SK-N-SH (cell line): Measurements from ENCODE around the gene CFAP74. TPM values are rescaled to one million over a fixed set of nuclear protein-coding genes. Genes with fewer than 3 reads are reported as not detected.

Experiments used
- CTCF ChIA-PET: fragments of 300-600, 350-600 bp; formaldehyde crosslinking; extraction: SDS; loops from one replicate; lab custom pipeline; 2021; lab: Yijun Ruan, JAX
- POLR2A ChIA-PET: fragments of 350-600 bp; sonication (Branson Sonifier 250); formaldehyde crosslinking; extraction: SDS; loops from one replicate; lab custom pipeline; 2020; ENCODE audit warnings: antibody characterized with exemption, inconsistent platforms; lab: Yijun Ruan, JAX
- DNase-seq: peaks from one replicate; pipeline ENCODE4 v3.0.0; 2012
- H2AFZ ChIP-seq: fragments of 200-600 bp; sonication (generic); 2 replicates; pipeline ENCODE4 v1.8.1; 2016; ENCODE audit warnings: antibody characterized with exemption, mild to moderate bottlenecking, low read depth
- H3F3A ChIP-seq: fragments of 200-600 bp; sonication (generic); replicated peaks from 2 replicates; pipeline ENCODE3; 2016; ENCODE audit warnings: antibody characterized with exemption, mild to moderate bottlenecking; ENCODE audit not compliant: insufficient read depth
- H3K27ac ChIP-seq, 2 experiments: fragments of 200-500 bp in 1 of 2; fragments of 200-600 bp in 1 of 2; sonication (Bioruptor generic) in 1 of 2; sonication (generic), shearing (Covaris generic) in 1 of 2; 2 replicates each; pipeline versions ENCODE4 v1.5.1 to v1.6.1; 2014 to 2016; ENCODE audit warnings: low read depth in 2 of 2, inconsistent platforms in 1 of 2, low read length in 1 of 2, mild to moderate bottlenecking in 1 of 2, mixed read lengths in 1 of 2
- H3K27me3 ChIP-seq: fragments of 200-600 bp; sonication (generic), shearing (Covaris generic); 2 replicates; pipeline ENCODE4 v1.6.1; 2016; ENCODE audit warnings: mixed run types; ENCODE audit not compliant: insufficient read depth
- H3K36me3 ChIP-seq, 2 experiments: fragments of 200-500 bp in 1 of 2; fragments of 200-600 bp in 1 of 2; sonication (Bioruptor generic) in 1 of 2; sonication (generic) in 1 of 2; replicated peaks in 1 of 2; 2 replicates each; pipeline versions ENCODE3 to v1.5.1; 2014 to 2016; ENCODE audit warnings: low read length in 1 of 2, mild to moderate bottlenecking in 1 of 2; ENCODE audit not compliant: insufficient read depth in 2 of 2, control insufficient read depth in 1 of 2
- H3K4me1 ChIP-seq, 2 experiments: fragments of 200-500 bp in 1 of 2; fragments of 200-600 bp in 1 of 2; sonication (Bioruptor generic) in 1 of 2; sonication (generic), shearing (Covaris generic) in 1 of 2; 2 replicates each; pipeline versions ENCODE4 v1.5.1 to v1.6.1; 2014 to 2016; ENCODE audit warnings: low read depth in 1 of 2, low read length in 1 of 2, mixed run types in 1 of 2; ENCODE audit not compliant: insufficient read depth in 2 of 2, control insufficient read depth in 1 of 2
- H3K4me2 ChIP-seq: fragments of 200-600 bp; sonication (generic), shearing (Covaris generic); 2 replicates; pipeline ENCODE4 v1.6.1; 2017; ENCODE audit warnings: mixed run types
- H3K4me3 ChIP-seq, 2 experiments: fragments of 200-500 bp in 1 of 2; fragments of 200-600 bp in 1 of 2; sonication (Bioruptor generic) in 1 of 2; sonication (generic), shearing (Covaris generic) in 1 of 2; 2 replicates each; pipeline versions ENCODE4 v1.5.1 to v1.8.1; 2014 to 2016; ENCODE audit warnings: low read depth in 2 of 2, inconsistent platforms in 1 of 2, low read length in 1 of 2, mild to moderate bottlenecking in 1 of 2, mixed read lengths in 1 of 2, moderate library complexity in 1 of 2
- H3K79me2 ChIP-seq: fragments of 200-600 bp; sonication (generic); 2 replicates; pipeline ENCODE4 v1.8.1; 2017; ENCODE audit warnings: mild to moderate bottlenecking; ENCODE audit not compliant: insufficient read depth
- H3K9ac ChIP-seq: fragments of 200-600 bp; sonication (generic); 2 replicates; pipeline ENCODE4 v1.6.1; 2017; ENCODE audit warnings: mixed run types
- H3K9me2 ChIP-seq: fragments of 200-600 bp; sonication (generic); 2 replicates; pipeline ENCODE4 v1.6.1; 2017; ENCODE audit warnings: mixed run types
- H3K9me3 ChIP-seq: fragments of 200-600 bp; sonication (generic); 2 replicates; pipeline ENCODE4 v1.6.1; 2017; ENCODE audit warnings: mixed run types, mild to moderate bottlenecking, moderate library complexity
- H4K20me1 ChIP-seq: fragments of 200-600 bp; sonication (generic); 2 replicates; pipeline ENCODE4 v1.6.1; 2017; ENCODE audit warnings: mild to moderate bottlenecking, mixed run types; ENCODE audit not compliant: insufficient read depth
- ELF1 ChIP-seq: IDR thresholded peaks from 2 replicates; pipeline ENCODE4 v1.4.0; 2012
- EP300 ChIP-seq, 2 experiments: IDR thresholded peaks; 2 replicates each; pipeline versions ENCODE4 v1.4.0 to v1.6.1; 2012; ENCODE audit warnings: borderline replicate concordance in 1 of 2, low read depth in 1 of 2, low read length in 1 of 2
- FOXJ3 ChIP-seq: sonication (generic); formaldehyde crosslinking; IDR thresholded peaks from 2 replicates; pipeline ENCODE4 v1.5.1; 2020; ENCODE audit warnings: mild to moderate bottlenecking, missing genetic modification reagents
- FOXM1 ChIP-seq: IDR thresholded peaks from 2 replicates; pipeline ENCODE4 v1.4.0; 2012; ENCODE audit warnings: low read depth, mild to moderate bottlenecking
- GABPA ChIP-seq: IDR thresholded peaks from 2 replicates; pipeline ENCODE4 v1.4.0; 2012; ENCODE audit warnings: low read depth, mild to moderate bottlenecking
- GATA2 ChIP-seq: sonication (generic); formaldehyde crosslinking; IDR thresholded peaks from 2 replicates; pipeline ENCODE4 v1.5.0; 2020; ENCODE audit warnings: mild to moderate bottlenecking, missing genetic modification reagents
- RXRA ChIP-seq: IDR thresholded peaks from 2 replicates; pipeline ENCODE4 v1.4.0; 2012; ENCODE audit warnings: low read depth, mild to moderate bottlenecking, borderline replicate concordance
- SIN3A ChIP-seq: IDR thresholded peaks from 2 replicates; pipeline ENCODE4 v1.6.1; 2012; ENCODE audit warnings: low read depth, mild to moderate bottlenecking, low read length, moderate library complexity, borderline replicate concordance
- WGBS: methylation state at CpG from one replicate; pipeline ENCODE4 v1.1.6; 2017; ENCODE audit warnings: low lambda C conversion rate; 5-methylcytosine and 5-hydroxymethylcytosine counted together
- polyA plus RNA-seq, 3 experiments: library from polyadenylated mRNA; depleted of rRNA; stranded (reverse); fragments of >200 nt; gene quantifications; 2 replicates each; pipeline ENCODE4 v1.2.3, GENCODE V29; 2012
- TF ChIP-seq, protein P1 (sequence below): IDR thresholded peaks from 2 replicates; pipeline ENCODE4 v1.4.0; 2012; ENCODE audit warnings: low read depth, borderline replicate concordance
- TF ChIP-seq, protein P2 (sequence below): IDR thresholded peaks from 2 replicates; pipeline ENCODE4 v1.6.1; 2012; ENCODE audit warnings: mild to moderate bottlenecking, low read depth, low read length, moderate library complexity
- TF ChIP-seq, protein P3 (sequence below): IDR thresholded peaks from 2 replicates; pipeline ENCODE4 v1.4.0; 2012; ENCODE audit warnings: low read depth, borderline replicate concordance
- TF ChIP-seq, protein P4 (sequence below): IDR thresholded peaks from 2 replicates; pipeline ENCODE4; 2012

The CFAP74 gene
- polyA plus RNA-seq, 1 of the 3 experiments (the other 2 are of a cell fraction) = not detected

DNA sequence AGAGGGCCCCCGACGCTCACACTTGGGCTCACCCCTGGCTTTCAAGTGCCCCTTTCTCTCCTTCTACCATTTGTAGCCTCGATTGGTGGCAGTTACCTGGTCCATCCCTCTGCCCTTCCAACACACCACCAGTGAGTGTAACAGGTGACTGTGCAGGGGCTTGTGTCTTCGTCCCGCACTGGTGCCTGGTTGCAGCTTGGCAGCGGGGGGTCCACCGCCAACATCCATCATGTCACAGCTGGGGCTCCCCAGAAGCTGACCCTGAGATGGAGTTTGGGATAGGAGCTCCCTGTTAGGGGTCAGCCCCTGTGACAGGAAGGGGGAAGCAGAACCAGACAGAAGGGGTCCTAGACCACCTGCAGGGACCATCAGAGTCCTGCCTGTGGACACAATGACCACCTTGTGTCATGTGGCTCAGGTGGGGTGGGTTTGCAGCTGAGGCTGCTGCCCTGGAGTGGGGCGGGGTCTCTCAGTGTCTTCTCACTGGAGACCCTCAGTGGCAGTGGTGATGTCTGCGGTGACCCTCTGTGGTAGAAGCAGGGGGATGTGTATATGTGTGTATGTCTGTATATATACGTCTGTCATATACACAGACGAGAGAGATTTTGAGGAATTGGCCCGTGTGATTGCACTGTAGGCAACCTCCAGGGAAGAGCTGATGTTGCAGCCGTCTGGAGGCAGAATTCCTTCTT, 92.1 kb downstream of the CFAP74 start:
- H3F3A ChIP-seq = peaks cover 4% of the 10 kb centered on the region
- WGBS = 86% methylated on average over 11 of the region's 13 CpGs
- no peaks in the 10 kb centered on the region for H4K20me1 ChIP-seq
- ChIA-PET CTCF (interaction anchor here (1.0 to 2.1 kb wide), 4 partner anchors 32 to 135 kb away, joined by 3 to 12 read pairs (median 5); no protein-coding TSS in a partner anchor), POLR2A (no interaction called here)
- H2AFZ ChIP-seq = no peak overlapping the region
- TF ChIP-seq, protein P1, sequence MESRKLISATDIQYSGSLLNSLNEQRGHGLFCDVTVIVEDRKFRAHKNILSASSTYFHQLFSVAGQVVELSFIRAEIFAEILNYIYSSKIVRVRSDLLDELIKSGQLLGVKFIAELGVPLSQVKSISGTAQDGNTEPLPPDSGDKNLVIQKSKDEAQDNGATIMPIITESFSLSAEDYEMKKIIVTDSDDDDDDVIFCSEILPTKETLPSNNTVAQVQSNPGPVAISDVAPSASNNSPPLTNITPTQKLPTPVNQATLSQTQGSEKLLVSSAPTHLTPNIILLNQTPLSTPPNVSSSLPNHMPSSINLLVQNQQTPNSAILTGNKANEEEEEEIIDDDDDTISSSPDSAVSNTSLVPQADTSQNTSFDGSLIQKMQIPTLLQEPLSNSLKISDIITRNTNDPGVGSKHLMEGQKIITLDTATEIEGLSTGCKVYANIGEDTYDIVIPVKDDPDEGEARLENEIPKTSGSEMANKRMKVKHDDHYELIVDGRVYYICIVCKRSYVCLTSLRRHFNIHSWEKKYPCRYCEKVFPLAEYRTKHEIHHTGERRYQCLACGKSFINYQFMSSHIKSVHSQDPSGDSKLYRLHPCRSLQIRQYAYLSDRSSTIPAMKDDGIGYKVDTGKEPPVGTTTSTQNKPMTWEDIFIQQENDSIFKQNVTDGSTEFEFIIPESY = no peak
- TF ChIP-seq GATA2 (CRISPR knock-in tag) (no peak), EP300 (IDR thresholded peaks at IDR 0.05; ENCODE audit: borderline replicate concordance in 1 of 2, low read depth in 1 of 2, low read length in 1 of 2) (no peak), GABPA (no peak)
- TF ChIP-seq, protein P2, sequence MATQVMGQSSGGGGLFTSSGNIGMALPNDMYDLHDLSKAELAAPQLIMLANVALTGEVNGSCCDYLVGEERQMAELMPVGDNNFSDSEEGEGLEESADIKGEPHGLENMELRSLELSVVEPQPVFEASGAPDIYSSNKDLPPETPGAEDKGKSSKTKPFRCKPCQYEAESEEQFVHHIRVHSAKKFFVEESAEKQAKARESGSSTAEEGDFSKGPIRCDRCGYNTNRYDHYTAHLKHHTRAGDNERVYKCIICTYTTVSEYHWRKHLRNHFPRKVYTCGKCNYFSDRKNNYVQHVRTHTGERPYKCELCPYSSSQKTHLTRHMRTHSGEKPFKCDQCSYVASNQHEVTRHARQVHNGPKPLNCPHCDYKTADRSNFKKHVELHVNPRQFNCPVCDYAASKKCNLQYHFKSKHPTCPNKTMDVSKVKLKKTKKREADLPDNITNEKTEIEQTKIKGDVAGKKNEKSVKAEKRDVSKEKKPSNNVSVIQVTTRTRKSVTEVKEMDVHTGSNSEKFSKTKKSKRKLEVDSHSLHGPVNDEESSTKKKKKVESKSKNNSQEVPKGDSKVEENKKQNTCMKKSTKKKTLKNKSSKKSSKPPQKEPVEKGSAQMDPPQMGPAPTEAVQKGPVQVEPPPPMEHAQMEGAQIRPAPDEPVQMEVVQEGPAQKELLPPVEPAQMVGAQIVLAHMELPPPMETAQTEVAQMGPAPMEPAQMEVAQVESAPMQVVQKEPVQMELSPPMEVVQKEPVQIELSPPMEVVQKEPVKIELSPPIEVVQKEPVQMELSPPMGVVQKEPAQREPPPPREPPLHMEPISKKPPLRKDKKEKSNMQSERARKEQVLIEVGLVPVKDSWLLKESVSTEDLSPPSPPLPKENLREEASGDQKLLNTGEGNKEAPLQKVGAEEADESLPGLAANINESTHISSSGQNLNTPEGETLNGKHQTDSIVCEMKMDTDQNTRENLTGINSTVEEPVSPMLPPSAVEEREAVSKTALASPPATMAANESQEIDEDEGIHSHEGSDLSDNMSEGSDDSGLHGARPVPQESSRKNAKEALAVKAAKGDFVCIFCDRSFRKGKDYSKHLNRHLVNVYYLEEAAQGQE = no peak
- TF ChIP-seq, all 33 proteins: peak for 0
- H3K27ac ChIP-seq = no peak overlapping the region
- H3K79me2 ChIP-seq = peaks cover 6% of the 10 kb centered on the region
- H3K4me2 ChIP-seq = no peak overlapping the region
- H3K36me3 ChIP-seq = no peaks in the 10 kb centered on the region
- no peak overlapping the region for H3K9ac ChIP-seq
- H3K9me3 ChIP-seq = no peaks in the 10 kb centered on the region
- no peaks in the 10 kb centered on the region for H3K27me3 ChIP-seq
- no peaks in the 10 kb centered on the region for H3K9me2 ChIP-seq
- DNase-seq = no peak
- H3K4me1 ChIP-seq = peaks cover 0 to 22% of the 10 kb centered on the region in 2 experiments; a peak in 2 of 4 replicates
- no peak overlapping the region for H3K4me3 ChIP-seq

DNA sequence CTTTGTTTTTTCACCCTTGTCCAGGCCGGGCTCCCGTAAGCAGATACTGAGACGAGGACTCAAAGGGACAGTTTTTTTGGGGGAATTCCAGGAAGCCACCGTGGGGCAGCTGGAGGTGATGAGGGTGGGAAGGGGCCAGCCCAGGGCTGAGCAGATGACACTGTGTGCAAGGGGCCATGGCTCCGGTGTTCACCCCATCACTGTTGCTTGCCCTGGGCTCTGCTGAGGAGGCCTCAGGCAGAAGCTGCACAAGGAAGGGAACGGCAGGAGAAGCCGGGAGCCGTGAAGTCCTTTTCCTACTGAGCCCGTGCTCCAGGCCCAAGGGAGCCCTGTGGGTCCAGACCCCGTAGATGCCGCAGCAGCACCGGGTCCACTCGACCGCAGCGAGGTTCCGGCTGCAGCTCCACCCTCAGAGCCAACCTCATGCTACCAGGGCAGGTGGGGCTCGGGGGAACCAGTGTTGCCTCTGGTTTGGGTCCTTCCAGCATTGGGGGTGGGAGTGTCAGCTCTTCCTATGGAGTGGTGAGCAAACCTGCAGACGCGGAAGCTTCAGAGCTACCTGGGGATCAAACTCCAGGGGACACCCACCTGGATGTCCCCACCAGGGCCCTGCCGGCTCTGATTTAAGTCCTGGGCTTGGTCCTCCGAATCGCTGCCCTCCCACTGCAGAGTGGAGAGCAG, 92.8 kb downstream of the CFAP74 start:
- Histone ChIP-seq H2AFZ (no peak overlapping the region), H3K4me3 (no peak overlapping the region), H4K20me1 (no peaks in the 10 kb centered on the region), H3K27me3 (no peaks in the 10 kb centered on the region), H3K4me2 (no peak overlapping the region), H3K9me2 (no peaks in the 10 kb centered on the region), H3K4me1 (peaks cover 0 to 24% of the 10 kb centered on the region in 2 experiments; a peak in 2 of 4 replicates), H3K9ac (no peak overlapping the region), H3K27ac (no peak overlapping the region), H3K79me2 (peaks cover 6% of the 10 kb centered on the region), H3K36me3 (no peaks in the 10 kb centered on the region), H3F3A (peaks cover 8% of the 10 kb centered on the region), H3K9me3 (no peaks in the 10 kb centered on the region)
- WGBS = 89% methylated on average over 5 of the region's 22 CpGs
- POLR2A ChIA-PET = no interaction called here
- no peak for DNase-seq
- CTCF ChIA-PET = interaction anchor here (1.0 to 2.1 kb wide), 3 partner anchors 33 to 136 kb away, joined by 5 to 12 read pairs (median 5); no protein-coding TSS in a partner anchor
- TF ChIP-seq, protein P3, sequence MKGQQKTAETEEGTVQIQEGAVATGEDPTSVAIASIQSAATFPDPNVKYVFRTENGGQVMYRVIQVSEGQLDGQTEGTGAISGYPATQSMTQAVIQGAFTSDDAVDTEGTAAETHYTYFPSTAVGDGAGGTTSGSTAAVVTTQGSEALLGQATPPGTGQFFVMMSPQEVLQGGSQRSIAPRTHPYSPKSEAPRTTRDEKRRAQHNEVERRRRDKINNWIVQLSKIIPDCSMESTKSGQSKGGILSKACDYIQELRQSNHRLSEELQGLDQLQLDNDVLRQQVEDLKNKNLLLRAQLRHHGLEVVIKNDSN = no peak
- TF ChIP-seq, protein P2 = no peak
- TF ChIP-seq FOXM1 = no peak
- TF ChIP-seq FOXJ3 (CRISPR knock-in tag) = no peak
- TF ChIP-seq SIN3A = no peak
- TF ChIP-seq, protein P4, sequence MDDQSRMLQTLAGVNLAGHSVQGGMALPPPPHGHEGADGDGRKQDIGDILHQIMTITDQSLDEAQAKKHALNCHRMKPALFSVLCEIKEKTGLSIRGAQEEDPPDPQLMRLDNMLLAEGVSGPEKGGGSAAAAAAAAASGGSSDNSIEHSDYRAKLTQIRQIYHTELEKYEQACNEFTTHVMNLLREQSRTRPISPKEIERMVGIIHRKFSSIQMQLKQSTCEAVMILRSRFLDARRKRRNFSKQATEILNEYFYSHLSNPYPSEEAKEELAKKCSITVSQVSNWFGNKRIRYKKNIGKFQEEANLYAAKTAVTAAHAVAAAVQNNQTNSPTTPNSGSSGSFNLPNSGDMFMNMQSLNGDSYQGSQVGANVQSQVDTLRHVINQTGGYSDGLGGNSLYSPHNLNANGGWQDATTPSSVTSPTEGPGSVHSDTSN = no peak
- no peak for TF ChIP-seq ELF1
- no peak for TF ChIP-seq EP300 (IDR thresholded peaks at IDR 0.05; ENCODE audit: borderline replicate concordance in 1 of 2, low read depth in 1 of 2, low read length in 1 of 2)
- no peak for TF ChIP-seq RXRA
